Middle frontal gyrus (tissue), 1 donor: ENCODE data around the gene DYSF.

Source experiments
- DNase-seq: peaks from one replicate; pipeline ENCODE4 v3.0.0-alpha.2; 2015; ENCODE audit warnings: low spot score; ENCODE audit errors: extremely low spot score

The DYSF gene

GRCh38 chr2:71567625-71568024 lies 114.3 kb downstream of the DYSF start:
- no peak for DNase-seq

GRCh38 chr2:71568103-71568502 lies 114.7 kb downstream of the DYSF start:
- no peak for DNase-seq

- DNase-seq: no peak
These were observed 117.2 kb downstream of the DYSF start for GRCh38 chr2:71570511-71570910.

- DNase-seq: no peak
These were observed 117.6 kb downstream of the DYSF start for GRCh38 chr2:71570951-71571460.

- DNase-seq: no peak
These were observed 118.6 kb downstream of the DYSF start for GRCh38 chr2:71571945-71572344.

- peak; percentile 37 for DNase-seq
These were observed 122.6 kb downstream of the DYSF start for GRCh38 chr2:71575966-71576365.

GRCh38 chr2:71576541-71576940 lies 123.2 kb downstream of the DYSF start:
- no peak for DNase-seq

GRCh38 chr2:71577209-71577608 lies 123.8 kb downstream of the DYSF start:
- no peak for DNase-seq

GRCh38 chr2:71578767-71579342 lies 125.5 kb downstream of the DYSF start:
- peak; percentile 51 for DNase-seq

GRCh38 chr2:71581026-71581425 lies 127.7 kb downstream of the DYSF start:
- DNase-seq: no peak

GRCh38 chr2:71583876-71584275 lies 130.5 kb downstream of the DYSF start:
- DNase-seq: no peak

GRCh38 chr2:71586471-71586870 lies 133.1 kb downstream of the DYSF start:
- no peak for DNase-seq

GRCh38 chr2:71587509-71588073 lies 134.2 kb downstream of the DYSF start:
- no peak for DNase-seq

- no peak for DNase-seq
These were observed 135.3 kb downstream of the DYSF start for GRCh38 chr2:71588497-71589170.

- DNase-seq: no peak
These were observed 136.4 kb downstream of the DYSF start for GRCh38 chr2:71589763-71590162.

GRCh38 chr2:71591044-71591443 lies 137.7 kb downstream of the DYSF start:
- DNase-seq: no peak

- no peak for DNase-seq
These were observed 138.9 kb downstream of the DYSF start for GRCh38 chr2:71592181-71592711.

- no peak for DNase-seq
These were observed 142.2 kb downstream of the DYSF start for GRCh38 chr2:71595569-71595968.

GRCh38 chr2:71596011-71596410 lies 142.7 kb downstream of the DYSF start:
- DNase-seq: peak; percentile 63

- DNase-seq: no peak
These were observed 144.4 kb downstream of the DYSF start for GRCh38 chr2:71597756-71598155.

- no peak for DNase-seq
These were observed 145.2 kb downstream of the DYSF start for GRCh38 chr2:71598526-71598925.

GRCh38 chr2:71599038-71599437 lies 145.7 kb downstream of the DYSF start:
- DNase-seq: no peak
